SU-DHL-6 (cell line): ENCODE data around the gene VRTN.
"Not testable (repeated sequence)": the region's sequence is repeated elsewhere in the genome, so short reads cannot be mapped to it uniquely, and the experiment has no call there.

Experiments used
- H2AFZ ChIP-seq: fragments of 200-600 bp; sonication (generic); 2 replicates; pipeline ENCODE4 v1.6.1; 2014; ENCODE audit warnings: low read depth, mild to moderate bottlenecking, moderate library complexity, mixed read lengths, antibody characterized with exemption, low read length; ENCODE audit not compliant: severe bottlenecking
- H3F3A ChIP-seq: fragments of 200-600 bp; shearing (Covaris generic); 2 replicates; pipeline ENCODE4 v1.6.0; 2016; ENCODE audit warnings: antibody characterized with exemption, mild to moderate bottlenecking; ENCODE audit not compliant: insufficient read depth
- H3K27ac ChIP-seq: fragments of 200-600 bp; sonication (generic); 2 replicates; pipeline ENCODE4 v1.5.1; 2016; ENCODE audit warnings: low read depth, mild to moderate bottlenecking, low read length, moderate library complexity, mixed read lengths
- H3K27me3 ChIP-seq: fragments of 200-600 bp; sonication (generic), shearing (Covaris generic); 2 replicates; pipeline ENCODE4 v1.6.0; 2014; ENCODE audit warnings: mild to moderate bottlenecking, low read length
- H3K36me3 ChIP-seq: fragments of 200-600 bp; sonication (generic); 2 replicates; pipeline ENCODE4 v1.6.1; 2014; ENCODE audit warnings: mild to moderate bottlenecking, low read length, mixed read lengths
- H3K4me2 ChIP-seq: fragments of 300-600, 200-600 bp; shearing (Covaris generic), sonication (generic); 2 replicates; pipeline ENCODE4 v1.6.0; 2014; ENCODE audit warnings: low read length, low read depth, mild to moderate bottlenecking; ENCODE audit not compliant: poor library complexity, severe bottlenecking
- H3K4me3 ChIP-seq: fragments of 200-600 bp; sonication (generic); 2 replicates; pipeline ENCODE4 v1.5.1; 2014; ENCODE audit warnings: antibody characterized with exemption, low read length, mild to moderate bottlenecking, mixed read lengths; ENCODE audit not compliant: insufficient read depth, poor library complexity, severe bottlenecking
- H3K79me2 ChIP-seq: fragments of 200-600 bp; sonication (generic); 2 replicates; pipeline ENCODE4 v1.6.1; 2014; ENCODE audit warnings: mild to moderate bottlenecking, low read length, moderate library complexity; ENCODE audit not compliant: insufficient read depth
- H3K9ac ChIP-seq: fragments of 200-600 bp; sonication (generic); 2 replicates; pipeline ENCODE4 v1.7.0; 2014; ENCODE audit warnings: mild to moderate bottlenecking, low read length
- H3K9me2 ChIP-seq: fragments of 200-600 bp; sonication (generic); replicated peaks from 2 replicates; pipeline ENCODE4 v1.6.1; 2014; ENCODE audit warnings: low read length; ENCODE audit not compliant: insufficient read depth
- H3K9me3 ChIP-seq: fragments of 200-600 bp; sonication (generic); 2 replicates; pipeline ENCODE4 v1.6.1; 2014; ENCODE audit warnings: low read length, mixed read lengths; ENCODE audit not compliant: insufficient read depth
- H4K20me1 ChIP-seq: fragments of 200-600 bp; sonication (generic); 2 replicates; pipeline ENCODE4 v1.6.1; 2014; ENCODE audit warnings: low read depth, mild to moderate bottlenecking, antibody characterized with exemption, low read length, moderate library complexity, mixed read lengths
- CTCF ChIP-seq: fragments of 200-600 bp; sonication (generic); IDR thresholded peaks from one replicate; pipeline ENCODE4 v1.5.1; 2017; ENCODE audit warnings: antibody characterized with exemption, mild to moderate bottlenecking, low read length, moderate library complexity; ENCODE audit not compliant: insufficient read depth, poor library complexity, severe bottlenecking
- EZH2phosphoT487 ChIP-seq: fragments of 200-600 bp; sonication (generic), shearing (Covaris generic); conservative IDR thresholded peaks from 2 replicates; pipeline ENCODE4 v1.6.1; 2018; ENCODE audit warnings: mild to moderate bottlenecking, antibody characterized with exemption, low read length, moderate library complexity, mixed read lengths

The VRTN gene

GRCh38 chr14:74380845-74381244 lies 32.6 kb downstream of the VRTN start:
- Histone ChIP-seq H3K79me2 (no peaks in the 10 kb centered on the region), H3K9ac (no peak overlapping the region), H3K9me2 (no peaks in the 10 kb centered on the region), H3F3A (no peaks in the 10 kb centered on the region), H3K36me3 (no peaks in the 10 kb centered on the region), H4K20me1 (no peaks in the 10 kb centered on the region), H3K27ac (no peak overlapping the region), H3K4me2 (no peak overlapping the region), H3K4me3 (no peak overlapping the region), H2AFZ (no peak overlapping the region), H3K27me3 (no peaks in the 10 kb centered on the region), H3K9me3 (no peaks in the 10 kb centered on the region)
- TF ChIP-seq EZH2phosphoT487 = no peak
- TF ChIP-seq CTCF = no peak

- not testable (repeated sequence) for H3K79me2 ChIP-seq, H3K36me3 ChIP-seq, H3K9ac ChIP-seq, H3K27me3 ChIP-seq, H2AFZ ChIP-seq, H3K9me2 ChIP-seq, H3K27ac ChIP-seq, H3K4me2 ChIP-seq, H3K9me3 ChIP-seq, H4K20me1 ChIP-seq, H3F3A ChIP-seq, H3K4me3 ChIP-seq
Measured at GRCh38 chr14:74381571-74381970, 33.3 kb downstream of the VRTN start.

GRCh38 chr14:74382231-74382630 lies 34.0 kb downstream of the VRTN start:
- Histone ChIP-seq H3K9ac (no peak overlapping the region), H3K79me2 (no peaks in the 10 kb centered on the region), H3K36me3 (no peaks in the 10 kb centered on the region), H4K20me1 (no peaks in the 10 kb centered on the region), H3K27ac (no peak overlapping the region), H3K4me2 (no peak overlapping the region), H3K9me2 (no peaks in the 10 kb centered on the region), H3K9me3 (no peaks in the 10 kb centered on the region), H3K4me3 (no peak overlapping the region), H3F3A (no peaks in the 10 kb centered on the region), H3K27me3 (no peaks in the 10 kb centered on the region), H2AFZ (no peak overlapping the region)
- TF ChIP-seq CTCF (no peak), EZH2phosphoT487 (no peak)

GRCh38 chr14:74389980-74390379 lies 41.7 kb downstream of the VRTN start:
- no peaks in the 10 kb centered on the region for H3K9me2 ChIP-seq
- H3K4me3 ChIP-seq = no peak overlapping the region
- TF ChIP-seq EZH2phosphoT487 (no peak), CTCF (no peak)
- H3F3A ChIP-seq = no peaks in the 10 kb centered on the region
- H3K27ac ChIP-seq = no peak overlapping the region
- H3K79me2 ChIP-seq = no peaks in the 10 kb centered on the region
- no peak overlapping the region for H3K4me2 ChIP-seq
- no peak overlapping the region for H3K9ac ChIP-seq
- no peaks in the 10 kb centered on the region for H3K36me3 ChIP-seq
- H3K9me3 ChIP-seq = no peaks in the 10 kb centered on the region
- H4K20me1 ChIP-seq = no peaks in the 10 kb centered on the region
- no peak overlapping the region for H2AFZ ChIP-seq
- no peaks in the 10 kb centered on the region for H3K27me3 ChIP-seq

- not testable (repeated sequence) for H3K4me2 ChIP-seq, H3K4me3 ChIP-seq, H3K79me2 ChIP-seq, H2AFZ ChIP-seq, H3K36me3 ChIP-seq, H3F3A ChIP-seq, H3K9me2 ChIP-seq, H3K27ac ChIP-seq, H3K9me3 ChIP-seq, H4K20me1 ChIP-seq, H3K9ac ChIP-seq, H3K27me3 ChIP-seq
Measured at GRCh38 chr14:74390505-74390904, 42.2 kb downstream of the VRTN start.
